ENCODE results near the gene CRACR2A. TPM values are rescaled to one million over a fixed set of nuclear protein-coding genes. Genes with fewer than 3 reads are reported as not detected.

CRACR2A gene
- total and polyA plus RNA-seq, 2 of the 13 experiments (the other 11 are each of a cell fraction or from before 2014, with no cell fraction given): 0.09 to 0.20 TPM

DNA sequence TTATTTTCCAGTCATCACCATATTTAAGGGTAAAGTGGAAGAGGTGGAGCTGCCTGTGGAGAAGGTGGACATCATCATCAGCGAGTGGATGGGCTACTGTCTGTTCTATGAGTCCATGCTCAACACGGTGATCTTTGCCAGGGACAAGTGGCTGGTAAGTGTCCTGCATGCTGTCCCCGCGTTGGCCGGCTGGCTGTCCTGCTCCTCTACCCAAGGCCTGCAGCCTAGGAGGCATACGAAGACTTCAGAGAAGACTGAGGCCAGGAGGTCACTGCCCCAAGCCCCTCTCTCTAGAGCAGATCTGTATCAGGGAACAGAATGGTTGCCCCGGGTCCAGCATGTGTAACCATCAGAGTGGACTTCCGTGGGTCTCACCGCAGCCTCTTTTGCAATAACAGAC lies 184.2 kb downstream of the CRACR2A start:
- no peaks in the 10 kb centered on the region for H3K4me1 ChIP-seq (ENCODE audit: insufficient read depth, low read length)
- ATAC-seq (no peak), FAIRE-seq (no peak), DNase-seq (ENCODE audit: low spot score) (no peak)
- no peak overlapping the region for H3K27ac ChIP-seq (ENCODE audit: extremely low read length, insufficient read depth, low read length)
- no peak overlapping the region for H3K4me2 ChIP-seq (ENCODE audit: low read depth, low read length)
- H3K27me3 ChIP-seq (ENCODE audit: control insufficient read depth in 1 of 2, insufficient read depth in 2 of 2, low read length in 2 of 2): no peaks in the 10 kb centered on the region; a peak in 2 of 5 replicates
- H3K4me3 ChIP-seq (replicated peaks in 1 of 3; ENCODE audit: insufficient read depth in 1 of 3, low read depth in 2 of 3, low read length in 3 of 3): no peak overlapping the region
- no peak overlapping the region for H3K9ac ChIP-seq (ENCODE audit: insufficient read depth, low read depth, low read length)
- no peaks in the 10 kb centered on the region for H3K79me2 ChIP-seq (ENCODE audit: insufficient read depth, low read length)
- no CpG with 5 or more reads among the region's 9 CpGs for WGBS (ENCODE audit: low lambda C conversion rate)
- TF ChIP-seq ZNF615 (CRISPR knock-in tag; IDR thresholded peaks at IDR 0.05; ENCODE audit: borderline replicate concordance) (no peak), TARDBP (CRISPR knock-in tag; IDR thresholded peaks at IDR 0.05) (no peak), ATM (IDR thresholded peaks at IDR 0.05; ENCODE audit: borderline replicate concordance) (no peak), PHF21A (CRISPR knock-in tag; IDR thresholded peaks at IDR 0.05) (no peak), ZNF772 (CRISPR knock-in tag; IDR thresholded peaks at IDR 0.05) (no peak), KLF12 (CRISPR knock-in tag; IDR thresholded peaks at IDR 0.05; ENCODE audit: borderline replicate concordance) (no peak), FOXM1 (CRISPR knock-in tag; IDR thresholded peaks at IDR 0.05) (no peak), ZNF557 (CRISPR knock-in tag; IDR thresholded peaks at IDR 0.05) (no peak), HOXA5 (CRISPR knock-in tag; IDR thresholded peaks at IDR 0.05) (no peak), CTCF (CRISPR knock-in tag; IDR thresholded peaks at IDR 0.05) (no peak), POLR2AphosphoS5 (IDR thresholded peaks at IDR 0.05; ENCODE audit: low read depth, low read length) (no peak), HMG20B (CRISPR knock-in tag; conservative IDR thresholded peaks at IDR 0.05) (no peak), NFE2L2 (IDR thresholded peaks at IDR 0.05; ENCODE audit: low read length) (no peak), SP5 (CRISPR knock-in tag; IDR thresholded peaks at IDR 0.05; ENCODE audit: borderline replicate concordance, low read depth) (no peak), ZGPAT (CRISPR knock-in tag; IDR thresholded peaks at IDR 0.05) (no peak), NFE2 (CRISPR knock-in tag; IDR thresholded peaks at IDR 0.05) (no peak)
- TF ChIP-seq, protein P1, sequence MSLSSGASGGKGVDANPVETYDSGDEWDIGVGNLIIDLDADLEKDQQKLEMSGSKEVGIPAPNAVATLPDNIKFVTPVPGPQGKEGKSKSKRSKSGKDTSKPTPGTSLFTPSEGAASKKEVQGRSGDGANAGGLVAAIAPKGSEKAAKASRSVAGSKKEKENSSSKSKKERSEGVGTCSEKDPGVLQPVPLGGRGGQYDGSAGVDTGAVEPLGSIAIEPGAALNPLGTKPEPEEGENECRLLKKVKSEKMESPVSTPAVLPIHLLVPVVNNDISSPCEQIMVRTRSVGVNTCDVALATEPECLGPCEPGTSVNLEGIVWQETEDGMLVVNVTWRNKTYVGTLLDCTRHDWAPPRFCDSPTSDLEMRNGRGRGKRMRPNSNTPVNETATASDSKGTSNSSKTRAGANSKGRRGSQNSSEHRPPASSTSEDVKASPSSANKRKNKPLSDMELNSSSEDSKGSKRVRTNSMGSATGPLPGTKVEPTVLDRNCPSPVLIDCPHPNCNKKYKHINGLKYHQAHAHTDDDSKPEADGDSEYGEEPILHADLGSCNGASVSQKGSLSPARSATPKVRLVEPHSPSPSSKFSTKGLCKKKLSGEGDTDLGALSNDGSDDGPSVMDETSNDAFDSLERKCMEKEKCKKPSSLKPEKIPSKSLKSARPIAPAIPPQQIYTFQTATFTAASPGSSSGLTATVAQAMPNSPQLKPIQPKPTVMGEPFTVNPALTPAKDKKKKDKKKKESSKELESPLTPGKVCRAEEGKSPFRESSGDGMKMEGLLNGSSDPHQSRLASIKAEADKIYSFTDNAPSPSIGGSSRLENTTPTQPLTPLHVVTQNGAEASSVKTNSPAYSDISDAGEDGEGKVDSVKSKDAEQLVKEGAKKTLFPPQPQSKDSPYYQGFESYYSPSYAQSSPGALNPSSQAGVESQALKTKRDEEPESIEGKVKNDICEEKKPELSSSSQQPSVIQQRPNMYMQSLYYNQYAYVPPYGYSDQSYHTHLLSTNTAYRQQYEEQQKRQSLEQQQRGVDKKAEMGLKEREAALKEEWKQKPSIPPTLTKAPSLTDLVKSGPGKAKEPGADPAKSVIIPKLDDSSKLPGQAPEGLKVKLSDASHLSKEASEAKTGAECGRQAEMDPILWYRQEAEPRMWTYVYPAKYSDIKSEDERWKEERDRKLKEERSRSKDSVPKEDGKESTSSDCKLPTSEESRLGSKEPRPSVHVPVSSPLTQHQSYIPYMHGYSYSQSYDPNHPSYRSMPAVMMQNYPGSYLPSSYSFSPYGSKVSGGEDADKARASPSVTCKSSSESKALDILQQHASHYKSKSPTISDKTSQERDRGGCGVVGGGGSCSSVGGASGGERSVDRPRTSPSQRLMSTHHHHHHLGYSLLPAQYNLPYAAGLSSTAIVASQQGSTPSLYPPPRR (CRISPR knock-in tag; IDR thresholded peaks at IDR 0.05; ENCODE audit: borderline replicate concordance): no peak
- ChIA-PET POLR2A (no interaction called here), CTCF (ENCODE audit: low intra/inter-chr PET ratio, low total read pairs) (no interaction called here)
- no peaks in the 10 kb centered on the region for H3K36me3 ChIP-seq (replicated peaks in 1 of 2; ENCODE audit: control insufficient read depth in 1 of 2, insufficient read depth in 2 of 2, low read length in 2 of 2)
- intact Hi-C loops (cut with micrococcal nuclease; ENCODE audit: unreplicated experiment): no loop called here
- no peaks in the 10 kb centered on the region for H4K20me1 ChIP-seq (ENCODE audit: insufficient read depth, low read length)
- H3K9me3 ChIP-seq (ENCODE audit: low read length): no peaks in the 10 kb centered on the region
- no TSS peak for BruUV-seq (replicated peaks)
- H2AFZ ChIP-seq (ENCODE audit: low read length): no peak overlapping the region
- in situ Hi-C loops (cut with HindIII; ENCODE audit: extremely low pct_ligation_motif_present, low pct_unique_long_range_greater_than_20kb): no loop called here

Data from HepG2 (cell line).